T-cell (primary cell): Measurements from ENCODE around the gene TBP. TPM values are rescaled to one million over a fixed set of nuclear protein-coding genes. Genes with fewer than 3 reads are reported as not detected.
"Not testable (repeated sequence)": the region's sequence is repeated elsewhere in the genome, so short reads cannot be mapped to it uniquely, and the experiment has no call there.

Source experiments
- ATAC-seq, 4 experiments: fragments of 200-7000 bp in 3 of 4; fragments of 150-1000 bp in 1 of 4; cut with Tn5 transposase; replicated peaks in 1 of 4; 1 replicate in 3 of 4; 2 replicates in 1 of 4; pipeline ENCODE4 v1.10.0; 2021; ENCODE audit warnings: moderate library complexity in 3 of 4, mild to moderate bottlenecking in 2 of 4, moderate number of reproducible peaks in 1 of 4
- CTCF ChIA-PET, 2 donors: fragments of 300-600 bp; sonication (Branson Sonifier 250); formaldehyde crosslinking; loops; one replicate each; lab custom pipeline; 2022; ENCODE audit warnings: antibody characterized with exemption in 2 of 2; lab: Charles Lee
- POLR2A ChIA-PET, 2 donors: fragments of 300-600 bp; sonication (Branson Sonifier 250); formaldehyde crosslinking; loops; one replicate each; lab custom pipeline; 2022; ENCODE audit warnings: antibody characterized with exemption in 2 of 2; lab: Charles Lee
- DNase-seq, 35 experiments: peaks; one replicate each; pipeline versions ENCODE4 v3.0.0 to v3.0.0-alpha.2; 2013 to 2023
- H3K27ac ChIP-seq: one replicate; pipeline ENCODE4 v1.5.1; 2013; ENCODE audit warnings: low read length
- H3K27me3 ChIP-seq, 2 experiments: replicated peaks in 1 of 2; 1 replicate in 1 of 2; 2 replicates in 1 of 2; pipeline versions ENCODE4 v1.6.1 to v1.7.0; 2013; ENCODE audit warnings: low read length in 1 of 2, mixed read lengths in 1 of 2; ENCODE audit not compliant: control insufficient read depth in 2 of 2, insufficient read depth in 2 of 2; ENCODE audit errors: extremely low read depth in 1 of 2
- H3K36me3 ChIP-seq, 2 donors: 1 replicate in 1 of 2; 2 replicates in 1 of 2; pipeline versions ENCODE4 v1.6.1 to v1.7.0; 2013; ENCODE audit warnings: low read length in 1 of 2; ENCODE audit not compliant: control insufficient read depth in 2 of 2, insufficient read depth in 1 of 2; ENCODE audit errors: extremely low read depth in 1 of 2
- H3K4me1 ChIP-seq, 2 experiments: 1 replicate in 1 of 2; 2 replicates in 1 of 2; pipeline versions ENCODE4 v1.6.1 to v1.7.0; 2013; ENCODE audit warnings: low read length in 2 of 2, mixed read lengths in 1 of 2; ENCODE audit not compliant: insufficient read depth in 2 of 2, control insufficient read depth in 1 of 2; ENCODE audit errors: extremely low read depth in 1 of 2
- H3K4me3 ChIP-seq, 2 donors: 1 replicate in 1 of 2; 2 replicates in 1 of 2; pipeline versions ENCODE4 v1.5.1 to v1.7.0; 2013; ENCODE audit warnings: mild to moderate bottlenecking in 2 of 2, low read length in 1 of 2, moderate library complexity in 1 of 2; ENCODE audit not compliant: control insufficient read depth in 1 of 2; ENCODE audit errors: extremely low read depth in 1 of 2
- H3K9me3 ChIP-seq: 2 replicates; pipeline ENCODE4 v1.7.0; 2013
- H3K27ac Mint-ChIP-seq, 2 donors: one replicate each; pipeline ENCODE4 v1.8.0; 2020 to 2021; ENCODE audit warnings: mild to moderate bottlenecking in 2 of 2, mixed read lengths in 2 of 2
- H3K27me3 Mint-ChIP-seq, 2 donors: one replicate each; pipeline ENCODE4 v1.8.0; 2021 to 2022; ENCODE audit warnings: mixed read lengths in 2 of 2
- H3K36me3 Mint-ChIP-seq: one replicate; pipeline ENCODE4 v1.8.0; 2021; ENCODE audit warnings: mixed read lengths
- H3K4me1 Mint-ChIP-seq, 3 donors: one replicate each; pipeline ENCODE4 v1.8.0; 2020 to 2022; ENCODE audit warnings: mixed read lengths in 3 of 3, mild to moderate bottlenecking in 1 of 3
- H3K4me3 Mint-ChIP-seq, 3 donors: one replicate each; pipeline ENCODE4 v1.8.0; 2020 to 2022; ENCODE audit warnings: mild to moderate bottlenecking in 3 of 3, mixed read lengths in 3 of 3, moderate library complexity in 3 of 3
- H3K9me3 Mint-ChIP-seq, 3 donors: one replicate each; pipeline ENCODE4 v1.8.0; 2020 to 2022; ENCODE audit warnings: mixed read lengths in 3 of 3
- whole genome bisulfite sequencing: methylation state at CpG from one replicate; pipeline ENCODE4 v1.1.5; 2013; ENCODE audit warnings: missing lambda C conversion rate; ENCODE audit not compliant: insufficient coverage; 5-methylcytosine and 5-hydroxymethylcytosine counted together
- total RNA-seq, 35 experiments: library from RNA in 6 of 35; stranded (reverse) in 6 of 35; fragments of 120-200 nt in 1 of 35; gene quantifications; one replicate each; pipeline versions ENCODE4 v1.2.1 to v1.2.4 and lab custom pipeline; 2013 to 2026

The TBP gene
- total RNA-seq, 5 donors from 2014 or later (not counting 1 experiment from before 2014, with no cell fraction given): 12.4 to 35.0 (median 25.6) TPM

- peak overlapping the region in 1 of 2 donors; percentile 25 for H3K27ac Mint-ChIP-seq
- H3K4me1 Mint-ChIP-seq, H3K36me3 ChIP-seq, DNase-seq, H3K9me3 Mint-ChIP-seq, H3K4me3 ChIP-seq, H3K36me3 Mint-ChIP-seq, H3K4me1 ChIP-seq, H3K9me3 ChIP-seq, H3K4me3 Mint-ChIP-seq, CTCF ChIA-PET, POLR2A ChIA-PET, ATAC-seq, H3K27ac ChIP-seq: not testable (repeated sequence)
- peaks cover 0 to 19% of the 10 kb centered on the region in 2 experiments for H3K27me3 ChIP-seq
- peaks cover 55 to 65% of the 10 kb centered on the region in 2 donors for H3K27me3 Mint-ChIP-seq
- no CpG with 5 or more reads among the region's 8 CpGs for WGBS
Measured at GRCh38 chr6:170609225-170609624, 55.1 kb downstream of the TBP start.

GRCh38 chr6:170612256-170612804 is 58.2 kb downstream of the TBP start:
- ATAC-seq: peak; percentile 95 to 100 (median 98)
- H3K36me3 ChIP-seq, H3K9me3 ChIP-seq, H3K27ac ChIP-seq, H3K27ac Mint-ChIP-seq, H3K4me1 Mint-ChIP-seq, CTCF ChIA-PET, H3K4me1 ChIP-seq, DNase-seq, H3K9me3 Mint-ChIP-seq, H3K36me3 Mint-ChIP-seq, POLR2A ChIA-PET, H3K4me3 ChIP-seq: not testable (repeated sequence)
- peaks cover 0 to 17% of the 10 kb centered on the region in 2 experiments for H3K27me3 ChIP-seq
- Mint-ChIP-seq H3K4me3 (peak overlapping the region; percentile 31 to 60 (median 58)), H3K27me3 (peaks cover 31 to 40% of the 10 kb centered on the region in 2 donors)
- no CpG with 5 or more reads among the region's 55 CpGs for WGBS

- DNase-seq, CTCF ChIA-PET, ATAC-seq, H3K4me3 ChIP-seq, H3K4me3 Mint-ChIP-seq, H3K9me3 Mint-ChIP-seq, H3K27ac ChIP-seq, H3K27ac Mint-ChIP-seq, POLR2A ChIA-PET, H3K4me1 Mint-ChIP-seq, H3K27me3 ChIP-seq, H3K36me3 Mint-ChIP-seq, H3K9me3 ChIP-seq, H3K27me3 Mint-ChIP-seq, H3K4me1 ChIP-seq, H3K36me3 ChIP-seq: not testable (repeated sequence)
- WGBS: no CpG with 5 or more reads among the region's 1 CpG
Measured at GRCh38 chr6:170616020-170616554, 61.9 kb downstream of the TBP start.

Other genes with a start within 250 kb of the TBP start
- gene FAM120B, start 247.6 kb upstream of the TBP start, total RNA-seq: 10 to 100 TPM; 34.1 to 39.8 (median 38.0) TPM
- 100 to 1,000 TPM in 1 of 5 donors, 10 to 100 TPM in 4; 85.6 to 106 (median 94.6) TPM for gene PSMB1, start 1.1 kb upstream of the TBP start, total RNA-seq
- 10 to 100 TPM; 54.2 to 77.1 (median 68.1) TPM for gene PDCD2, start 30.3 kb downstream of the TBP start, total RNA-seq